ENCODE measurements around the gene AP5M1. TPM values are rescaled to one million over a fixed set of nuclear protein-coding genes. Genes with fewer than 3 reads are reported as not detected.

Gene AP5M1
- polyA plus RNA-seq, 3 donors: 15.3 to 26.2 (median 20.3) TPM

DNA sequence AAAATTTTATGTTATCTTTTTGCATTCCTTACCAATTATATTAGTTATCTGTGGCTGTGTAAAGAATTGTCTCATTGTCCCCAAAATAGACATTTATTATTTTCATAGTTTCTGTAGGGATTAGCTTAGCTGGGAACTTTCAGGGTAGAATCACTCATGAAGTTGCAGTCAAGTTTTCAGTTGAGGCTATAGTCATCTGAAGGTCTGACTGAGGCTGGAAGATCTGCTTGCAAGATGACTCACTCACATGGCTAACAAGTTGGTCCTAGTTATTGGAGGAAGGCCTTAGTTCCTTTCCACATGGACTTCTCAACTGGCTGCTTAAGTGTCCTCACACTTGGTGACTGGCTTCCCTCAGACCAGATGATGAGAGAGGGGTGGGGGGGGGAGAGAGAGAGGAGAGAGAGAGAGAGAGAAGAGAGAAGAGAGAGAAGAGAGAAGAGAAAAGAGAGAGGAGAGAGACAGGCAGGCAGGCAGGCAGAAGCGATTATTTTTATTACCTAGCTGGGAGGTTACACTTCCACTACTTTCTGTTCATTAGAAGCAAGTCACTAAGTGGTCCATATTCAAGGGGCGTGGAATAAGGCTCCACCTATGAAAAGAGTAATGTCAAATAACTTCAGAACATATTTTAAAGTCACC, 6.4 kb downstream of the AP5M1 start:
- intact Hi-C loops (cut with micrococcal nuclease): no loop called here
- no peak overlapping the region for H3K27ac ChIP-seq (ENCODE audit: low read depth in 1 of 2, low read length in 2 of 2)
- TF ChIP-seq, protein P1, sequence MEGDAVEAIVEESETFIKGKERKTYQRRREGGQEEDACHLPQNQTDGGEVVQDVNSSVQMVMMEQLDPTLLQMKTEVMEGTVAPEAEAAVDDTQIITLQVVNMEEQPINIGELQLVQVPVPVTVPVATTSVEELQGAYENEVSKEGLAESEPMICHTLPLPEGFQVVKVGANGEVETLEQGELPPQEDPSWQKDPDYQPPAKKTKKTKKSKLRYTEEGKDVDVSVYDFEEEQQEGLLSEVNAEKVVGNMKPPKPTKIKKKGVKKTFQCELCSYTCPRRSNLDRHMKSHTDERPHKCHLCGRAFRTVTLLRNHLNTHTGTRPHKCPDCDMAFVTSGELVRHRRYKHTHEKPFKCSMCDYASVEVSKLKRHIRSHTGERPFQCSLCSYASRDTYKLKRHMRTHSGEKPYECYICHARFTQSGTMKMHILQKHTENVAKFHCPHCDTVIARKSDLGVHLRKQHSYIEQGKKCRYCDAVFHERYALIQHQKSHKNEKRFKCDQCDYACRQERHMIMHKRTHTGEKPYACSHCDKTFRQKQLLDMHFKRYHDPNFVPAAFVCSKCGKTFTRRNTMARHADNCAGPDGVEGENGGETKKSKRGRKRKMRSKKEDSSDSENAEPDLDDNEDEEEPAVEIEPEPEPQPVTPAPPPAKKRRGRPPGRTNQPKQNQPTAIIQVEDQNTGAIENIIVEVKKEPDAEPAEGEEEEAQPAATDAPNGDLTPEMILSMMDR (IDR thresholded peaks at IDR 0.05): no peak
- no peak overlapping the region for H3K4me3 Mint-ChIP-seq
- H4K20me1 ChIP-seq (ENCODE audit: insufficient read depth, low read length): peaks cover 28% of the 10 kb centered on the region
- no peaks in the 10 kb centered on the region for H3K9me3 ChIP-seq (replicated peaks in 1 of 2; ENCODE audit: control insufficient read depth in 1 of 2, insufficient read depth in 1 of 2, low read length in 2 of 2)
- no peak for DNase-seq
- no peak overlapping the region for H3K9ac ChIP-seq (ENCODE audit: insufficient read depth, low read length, poor library complexity, severe bottlenecking)
- no peak overlapping the region for H2AFZ ChIP-seq (ENCODE audit: insufficient read depth, low read depth, low read length, poor library complexity, severe bottlenecking)
- WGBS (ENCODE audit: insufficient coverage): no CpG with 5 or more reads among the region's 2 CpGs
- H3K9me3 Mint-ChIP-seq: no peaks in the 10 kb centered on the region
- H3K4me2 ChIP-seq (replicated peaks; ENCODE audit: extremely low read depth, low read length, poor library complexity, severe bottlenecking): no peak overlapping the region
- peaks cover 11 to 12% of the 10 kb centered on the region in 2 donors for H3K4me1 ChIP-seq (ENCODE audit: control insufficient read depth in 1 of 2, insufficient read depth in 2 of 2, low read length in 2 of 2)
- peaks cover 32 to 41% of the 10 kb centered on the region in 2 donors for H3K36me3 Mint-ChIP-seq
- peaks cover 65% of the 10 kb centered on the region for H3K79me2 ChIP-seq (ENCODE audit: insufficient read depth, low read length)
- H3K27ac Mint-ChIP-seq: peak overlapping the region in 2 of 7 donors; percentile 42 to 77
- no peak overlapping the region for H3K4me3 ChIP-seq (replicated peaks in 1 of 3; ENCODE audit: low read depth in 2 of 3, low read length in 3 of 3)
- peaks cover 19% of the 10 kb centered on the region for H3K4me1 Mint-ChIP-seq
- no peaks in the 10 kb centered on the region for H3K27me3 ChIP-seq (ENCODE audit: control insufficient read depth in 2 of 2, insufficient read depth in 2 of 2, low read length in 2 of 2)
- no peaks in the 10 kb centered on the region for H3K27me3 Mint-ChIP-seq (ENCODE audit: low read depth in 3 of 3)
- peaks cover 17 to 59% of the 10 kb centered on the region in 2 donors for H3K36me3 ChIP-seq (replicated peaks in 1 of 2; ENCODE audit: control insufficient read depth in 1 of 2, insufficient read depth in 2 of 2, low read length in 2 of 2)

DNA sequence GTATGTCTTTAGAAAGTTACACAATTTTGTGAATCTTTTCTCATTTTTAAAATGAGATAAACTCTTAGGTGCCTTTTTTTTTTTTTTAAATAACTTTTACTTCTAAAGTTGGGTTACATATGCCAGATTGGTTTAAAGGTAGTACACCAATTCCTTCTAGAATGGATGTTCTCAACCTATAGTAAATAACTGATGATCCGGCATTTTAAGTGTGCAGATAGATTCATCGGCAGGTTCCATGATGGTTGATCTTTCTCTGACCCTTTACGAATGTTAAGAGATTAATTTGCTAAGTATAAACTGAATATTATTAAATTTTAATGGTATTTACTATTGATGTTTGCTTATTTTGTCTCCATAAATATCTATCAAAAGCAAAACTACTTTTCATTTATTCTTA, 8.3 kb downstream of the AP5M1 start:
- Mint-ChIP-seq H3K4me1 (peaks cover 2% of the 10 kb centered on the region), H3K27me3 (ENCODE audit: low read depth in 3 of 3) (peaks cover 0 to 2% (median 0%) of the 10 kb centered on the region in 3 donors), H3K4me3 (no peak overlapping the region), H3K36me3 (peaks cover 41 to 58% of the 10 kb centered on the region in 2 donors), H3K9me3 (no peaks in the 10 kb centered on the region), H3K27ac (no peak overlapping the region)
- H3K36me3 ChIP-seq (replicated peaks in 1 of 2; ENCODE audit: control insufficient read depth in 1 of 2, insufficient read depth in 2 of 2, low read length in 2 of 2): peaks cover 26 to 79% of the 10 kb centered on the region in 2 donors
- no peaks in the 10 kb centered on the region for H3K4me1 ChIP-seq (ENCODE audit: control insufficient read depth in 1 of 2, insufficient read depth in 2 of 2, low read length in 2 of 2)
- H3K9ac ChIP-seq (ENCODE audit: insufficient read depth, low read length, poor library complexity, severe bottlenecking): no peak overlapping the region
- H3K27ac ChIP-seq (ENCODE audit: low read depth in 1 of 2, low read length in 2 of 2): no peak overlapping the region
- H3K27me3 ChIP-seq (ENCODE audit: control insufficient read depth in 2 of 2, insufficient read depth in 2 of 2, low read length in 2 of 2): no peaks in the 10 kb centered on the region
- WGBS (ENCODE audit: insufficient coverage): no CpG with 5 or more reads among the region's 3 CpGs
- TF ChIP-seq, protein P1 (IDR thresholded peaks at IDR 0.05): no peak
- intact Hi-C loops (cut with micrococcal nuclease): no loop called here
- H3K4me3 ChIP-seq (replicated peaks in 1 of 3; ENCODE audit: low read depth in 2 of 3, low read length in 3 of 3): no peak overlapping the region
- DNase-seq: no peak
- no peak overlapping the region for H2AFZ ChIP-seq (ENCODE audit: insufficient read depth, low read depth, low read length, poor library complexity, severe bottlenecking)
- H4K20me1 ChIP-seq (ENCODE audit: insufficient read depth, low read length): peaks cover 16% of the 10 kb centered on the region
- H3K4me2 ChIP-seq (replicated peaks; ENCODE audit: extremely low read depth, low read length, poor library complexity, severe bottlenecking): no peak overlapping the region
- H3K79me2 ChIP-seq (ENCODE audit: insufficient read depth, low read length): peaks cover 46% of the 10 kb centered on the region
- H3K9me3 ChIP-seq (replicated peaks in 1 of 2; ENCODE audit: control insufficient read depth in 1 of 2, insufficient read depth in 1 of 2, low read length in 2 of 2): no peaks in the 10 kb centered on the region

Data from CD14-positive monocyte (primary cell).